Activated CD4-positive, alpha-beta T cell treated with anti-CD3 and anti-CD28 coated beads, Interleukin-2, amount 50 U/mL, for 1 hour (primary cell): Measurements from ENCODE around the gene TOP3B.
"Not testable (repeated sequence)": the region's sequence is repeated elsewhere in the genome, so short reads cannot be mapped to it uniquely, and the experiment has no call there.

Source experiments
- DNase-seq: peaks from one replicate; pipeline ENCODE4 v3.0.0-alpha.2; 2020

Gene TOP3B

DNA sequence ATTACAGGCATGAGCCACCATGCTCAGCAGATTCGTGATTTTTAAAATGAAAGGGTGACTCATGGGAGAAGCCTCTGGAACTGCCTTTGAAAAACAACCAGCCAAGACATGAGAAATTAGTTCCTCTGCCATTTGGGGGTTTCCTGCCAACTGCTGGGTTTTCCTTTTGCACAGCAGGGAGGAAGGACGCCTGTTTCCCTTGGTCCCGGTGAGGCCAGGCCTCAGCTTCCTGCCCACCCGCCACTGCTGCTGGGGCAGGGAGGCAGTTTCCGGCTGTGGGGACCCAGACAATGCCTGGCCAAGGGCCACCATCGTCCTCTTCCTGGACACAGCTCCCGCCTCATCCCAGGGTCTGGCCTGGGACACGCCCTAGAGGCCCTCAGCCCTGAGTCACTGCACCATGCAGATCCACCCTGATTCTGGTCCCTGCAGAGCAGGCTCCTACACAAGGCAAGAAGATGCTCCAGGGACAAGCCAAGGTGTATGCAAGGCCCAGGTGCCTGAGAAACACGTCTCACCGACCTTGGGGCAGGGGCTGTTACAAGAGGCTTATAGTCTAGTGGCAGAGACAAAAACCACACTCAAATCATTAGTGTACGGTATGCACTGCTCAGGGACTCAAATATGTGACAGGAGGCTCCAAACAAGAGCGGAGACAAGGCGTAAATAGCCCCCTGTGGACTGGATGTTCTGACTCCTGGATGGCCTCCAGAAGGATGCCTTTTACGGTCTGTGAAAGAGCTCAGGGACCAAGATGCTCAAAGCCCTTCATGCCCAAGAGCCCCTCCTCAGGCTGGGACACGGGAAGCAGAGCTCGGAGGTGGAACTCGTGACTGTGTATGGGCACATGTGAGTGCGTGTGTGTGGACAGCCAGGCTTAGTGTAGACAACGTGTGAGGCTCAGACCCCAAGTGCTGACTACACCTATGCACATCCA is 39.9 kb downstream of the TOP3B start:
- no peak for DNase-seq

DNA sequence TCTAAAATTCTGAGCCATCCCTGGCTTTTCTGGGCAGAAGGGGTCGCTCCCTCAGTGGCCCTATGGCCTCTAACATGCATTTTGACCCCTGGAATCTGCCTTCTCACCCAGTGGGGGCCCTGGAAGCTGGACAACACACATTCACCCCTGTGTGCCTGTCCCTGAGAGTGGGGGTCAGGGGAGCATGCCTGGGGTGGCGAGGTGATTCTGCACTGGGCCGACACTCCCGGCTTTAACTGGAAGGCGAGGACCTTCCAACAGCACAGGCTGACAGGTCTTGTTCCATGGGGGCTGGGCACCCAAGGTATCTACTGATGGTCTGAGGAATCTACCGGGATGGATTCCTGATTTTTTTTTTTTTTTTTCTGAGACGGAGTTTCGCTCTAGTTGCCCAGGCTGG is 40.7 kb downstream of the TOP3B start:
- no peak for DNase-seq

DNA sequence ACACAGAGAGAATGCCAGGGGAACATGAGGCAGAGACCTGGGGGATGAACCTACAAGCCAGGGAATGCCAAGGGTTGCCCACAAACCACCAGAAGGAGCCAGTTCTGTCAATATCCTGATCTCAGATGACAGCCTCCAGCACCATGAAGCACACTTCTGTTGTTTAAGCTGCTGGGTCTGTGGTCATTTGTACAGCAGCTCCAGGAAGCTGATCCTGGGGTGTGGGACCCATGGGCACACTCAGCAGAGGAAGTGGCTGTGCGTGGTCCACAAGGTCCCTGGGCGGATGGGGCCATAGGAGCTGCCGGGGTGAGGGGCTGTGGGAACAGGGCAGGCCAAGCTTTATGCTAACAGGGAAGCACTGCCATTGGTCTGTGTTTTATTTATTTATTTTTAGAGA is 42.1 kb downstream of the TOP3B start:
- DNase-seq = no peak

DNA sequence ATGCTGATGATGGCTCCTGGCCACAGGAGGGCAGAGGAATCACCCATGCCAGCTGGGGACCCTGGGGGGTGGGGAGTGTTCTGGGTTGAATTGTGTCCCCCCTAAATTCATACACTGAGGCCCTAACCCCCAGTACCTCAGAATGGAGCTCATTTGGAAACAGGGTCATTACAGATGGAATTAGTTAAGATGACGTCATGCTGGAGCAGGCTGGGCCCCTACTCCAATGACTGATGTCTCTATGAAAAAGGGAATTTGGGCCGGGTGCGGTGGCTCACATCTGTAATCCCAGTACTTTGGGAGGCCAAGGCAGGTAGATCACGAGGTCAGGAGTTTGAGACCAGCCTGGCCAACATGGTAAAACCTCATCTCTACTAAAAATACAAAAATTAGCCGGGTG is 42.7 kb downstream of the TOP3B start:
- DNase-seq = not testable (repeated sequence)

DNA sequence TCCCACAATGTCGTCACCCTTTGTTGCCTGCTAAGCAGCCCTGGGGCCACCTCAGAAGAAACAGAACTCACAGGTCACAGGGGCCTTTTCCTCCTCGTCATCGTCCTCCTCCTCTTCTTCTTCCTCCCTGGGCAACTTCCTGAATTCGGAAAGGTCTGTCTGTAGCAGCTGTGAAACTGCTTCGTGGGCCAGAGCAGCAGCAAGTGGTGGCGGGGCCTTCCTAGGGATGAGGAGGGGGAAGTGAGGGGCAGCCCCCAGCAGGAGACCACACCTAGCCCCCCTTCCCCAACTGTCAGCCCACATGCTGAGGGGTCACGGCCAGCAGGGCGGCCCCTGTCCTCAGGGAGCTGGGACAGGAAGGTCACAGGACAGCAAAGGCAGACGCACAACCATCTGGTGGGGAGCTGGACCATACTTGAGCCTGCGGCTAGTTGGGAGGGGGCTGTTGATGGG is 43.1 kb downstream of the TOP3B start:
- no peak for DNase-seq

DNA sequence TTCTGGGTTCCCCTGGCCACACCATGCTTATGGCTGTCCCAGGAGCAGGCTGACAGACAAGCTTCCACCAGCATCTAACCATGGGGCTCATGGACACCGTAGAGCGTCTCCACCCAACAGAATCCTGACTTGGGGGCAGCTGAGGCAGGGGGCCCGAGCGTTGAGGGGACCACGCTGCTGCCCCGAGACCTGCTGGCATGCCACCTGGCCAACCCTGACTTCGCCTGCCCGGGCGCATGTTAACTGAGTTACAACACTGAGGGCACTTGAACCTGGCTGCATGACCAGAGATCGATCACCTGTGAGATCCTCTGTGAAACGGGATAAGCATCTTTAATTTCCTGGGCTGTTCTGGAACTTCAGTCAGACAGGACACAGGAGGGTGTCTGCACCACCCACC is 43.7 kb downstream of the TOP3B start:
- DNase-seq = no peak

DNA sequence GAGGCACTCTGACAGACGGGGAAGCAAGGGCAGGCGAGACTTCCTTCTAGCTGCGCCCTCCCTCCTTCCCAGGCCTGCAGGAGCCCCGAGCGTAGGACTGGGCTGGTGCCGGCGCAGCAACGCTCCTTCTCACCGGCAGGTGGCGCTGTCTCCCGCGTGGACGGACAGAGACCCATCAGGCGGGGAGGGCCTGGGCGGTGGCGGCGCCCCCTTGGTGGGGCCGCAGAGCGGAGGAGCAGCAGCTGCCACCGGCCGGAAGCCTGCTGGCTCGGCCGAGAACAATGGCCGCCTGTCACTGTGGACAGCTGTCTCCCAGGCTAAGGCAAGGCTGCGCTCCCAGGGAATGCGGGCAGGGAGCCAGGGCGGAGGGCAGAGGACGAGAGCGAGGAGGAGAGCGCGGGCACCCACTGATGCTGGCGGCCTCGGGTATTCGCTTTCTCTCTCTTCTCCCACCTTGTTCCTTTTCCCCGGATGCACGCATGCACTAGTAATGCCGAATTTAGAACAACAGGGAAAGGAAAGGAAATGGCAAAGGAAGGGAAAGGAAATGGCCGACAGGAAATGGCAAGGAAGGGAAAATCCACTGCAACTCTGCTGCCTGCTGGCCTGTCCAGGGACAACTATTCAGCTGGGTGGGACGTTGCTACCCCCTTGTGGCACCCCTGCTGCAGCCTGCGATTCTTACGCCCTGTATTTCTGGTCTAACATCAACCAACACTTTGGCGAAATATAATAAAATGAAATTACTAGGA is 44.3 kb downstream of the TOP3B start:
- DNase-seq = peak; percentile 90

DNA sequence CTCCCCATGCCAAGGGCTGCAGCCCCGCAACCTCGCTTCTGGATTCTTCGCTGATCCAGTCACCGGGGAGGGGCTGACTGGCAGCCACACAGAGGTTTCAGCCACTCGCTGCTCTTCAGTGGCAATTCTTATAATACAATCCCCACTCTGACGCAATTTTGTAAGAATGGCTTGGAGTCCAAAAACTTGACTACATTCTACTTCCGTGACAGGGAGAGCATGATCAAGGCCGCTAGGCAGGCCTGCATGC is 44.8 kb downstream of the TOP3B start:
- DNase-seq = no peak

DNA sequence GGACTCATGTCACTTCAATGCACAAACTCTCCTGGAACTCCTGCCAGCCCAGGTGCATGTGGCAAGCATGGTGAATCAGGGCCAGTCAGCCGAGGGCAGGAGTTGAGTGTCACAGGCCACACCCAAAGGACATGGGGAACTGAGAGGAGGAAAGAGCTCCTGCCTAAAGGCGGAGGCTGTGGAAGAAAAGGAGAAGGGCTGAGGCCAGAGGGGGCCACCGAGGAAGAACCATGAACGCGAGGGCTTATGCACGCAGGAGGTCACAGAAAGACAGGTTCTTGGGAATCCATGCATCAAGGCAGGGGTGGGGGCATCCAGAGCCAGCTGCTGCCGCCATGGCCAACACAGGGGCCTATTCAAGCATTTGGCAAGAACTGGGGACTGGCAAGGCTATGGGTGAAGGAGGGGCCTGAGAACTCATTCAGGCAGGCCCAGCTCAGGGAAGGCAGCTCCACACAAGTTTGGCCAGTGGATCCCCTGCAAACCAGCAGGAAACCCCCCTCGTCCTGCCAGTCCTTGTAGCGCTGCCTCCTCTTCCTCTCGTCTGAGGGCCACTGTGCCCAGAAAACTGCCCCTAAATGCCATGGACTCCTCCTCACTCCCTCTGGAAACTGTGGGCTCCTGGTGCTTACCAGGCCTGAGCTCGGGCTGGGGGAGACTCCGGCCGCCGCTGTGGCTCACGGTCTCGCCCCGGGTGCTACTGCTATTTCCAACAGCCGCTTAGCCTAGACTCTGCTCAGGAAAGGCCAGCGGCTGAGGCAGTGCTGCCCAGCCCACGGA is 45.4 kb downstream of the TOP3B start:
- no peak for DNase-seq

DNA sequence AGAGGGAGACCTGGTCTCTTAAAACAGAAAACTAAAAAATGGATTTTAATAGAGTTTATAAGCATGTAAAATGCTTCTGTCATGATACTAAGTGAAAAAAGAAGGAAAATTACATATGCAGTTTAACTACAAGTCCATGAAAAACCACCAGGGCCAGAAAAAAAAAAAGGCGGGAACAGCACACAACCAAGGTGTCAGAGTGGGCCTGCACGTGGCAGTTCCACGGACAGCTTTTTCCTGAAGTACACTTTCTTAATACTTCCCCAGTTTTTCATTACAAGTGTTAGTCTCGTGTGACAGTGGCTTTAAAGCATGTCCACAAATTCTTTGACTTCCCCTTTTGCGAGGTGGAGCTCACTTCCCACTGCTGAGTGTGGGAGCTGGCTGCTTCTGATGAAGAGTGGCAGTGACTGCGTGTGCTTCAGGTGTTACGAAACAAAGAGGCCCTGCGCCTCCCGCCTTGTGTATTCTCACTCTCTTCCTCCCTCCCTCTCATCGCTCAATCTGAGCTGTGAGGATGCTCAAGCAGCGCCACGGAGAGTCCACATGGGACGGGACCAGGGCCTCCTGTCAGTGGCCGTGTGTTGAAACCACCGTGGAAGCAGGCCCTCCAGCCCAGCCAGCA is 46.3 kb downstream of the TOP3B start:
- no peak for DNase-seq

DNA sequence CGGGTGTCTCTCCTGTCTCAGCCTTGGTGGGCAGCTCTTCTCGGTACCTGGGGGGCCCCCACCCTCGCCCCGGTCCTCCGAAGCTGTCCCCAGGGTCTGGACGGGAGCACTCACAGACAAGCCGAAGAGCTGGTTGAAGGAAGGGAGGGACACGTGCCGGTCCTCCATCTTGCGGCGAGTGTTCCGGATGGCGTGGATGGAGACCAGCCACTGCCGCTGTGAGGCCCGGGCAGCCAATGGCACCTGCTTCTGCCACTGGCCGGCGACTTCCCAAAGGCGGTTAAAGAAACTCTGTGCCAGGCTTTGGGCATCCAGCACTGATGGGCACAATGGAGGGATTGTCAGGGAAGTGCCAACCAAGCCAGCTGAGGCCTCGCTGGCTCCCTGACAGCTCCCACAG is 48.7 kb downstream of the TOP3B start:
- DNase-seq = no peak

DNA sequence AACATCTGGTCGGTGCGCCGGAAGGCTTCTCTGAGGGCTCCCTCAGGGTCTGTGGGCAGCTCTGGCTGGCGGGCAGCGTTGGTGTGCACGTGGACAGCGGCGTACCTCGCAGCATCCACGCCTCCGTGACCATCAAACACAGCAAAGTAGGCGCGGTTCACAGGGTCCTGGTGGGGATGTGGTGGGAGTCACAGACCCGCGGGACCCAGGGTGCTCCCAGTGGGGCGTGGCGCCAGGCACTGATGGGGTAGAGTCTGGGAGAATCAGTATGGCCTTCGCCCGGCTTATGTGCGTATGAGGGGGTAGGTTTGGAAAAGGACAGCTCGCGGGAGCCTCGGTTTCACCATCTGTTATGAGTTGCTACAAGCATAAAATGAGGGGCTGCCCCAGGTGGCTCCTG is 49.2 kb downstream of the TOP3B start:
- no peak for DNase-seq

DNA sequence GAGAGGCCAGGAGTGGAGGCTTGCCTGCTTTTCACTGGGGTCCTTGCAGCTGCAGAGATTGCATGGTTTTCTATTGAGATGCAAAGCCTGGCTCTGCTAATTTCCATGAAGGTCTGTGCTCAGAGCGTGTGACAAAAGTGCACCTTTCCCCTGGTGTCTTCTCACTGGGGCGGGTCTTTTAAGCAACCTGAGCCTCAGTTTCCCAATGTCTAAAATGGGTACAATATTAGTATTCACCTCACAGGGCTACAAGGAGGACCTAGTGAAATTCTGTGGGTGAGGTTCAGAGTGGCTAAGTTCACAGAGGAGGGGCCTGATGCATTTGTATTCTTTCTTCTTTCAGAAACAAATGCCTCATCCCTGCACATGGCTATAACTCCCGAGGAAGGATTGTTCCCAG is 50.2 kb downstream of the TOP3B start:
- DNase-seq = no peak

DNA sequence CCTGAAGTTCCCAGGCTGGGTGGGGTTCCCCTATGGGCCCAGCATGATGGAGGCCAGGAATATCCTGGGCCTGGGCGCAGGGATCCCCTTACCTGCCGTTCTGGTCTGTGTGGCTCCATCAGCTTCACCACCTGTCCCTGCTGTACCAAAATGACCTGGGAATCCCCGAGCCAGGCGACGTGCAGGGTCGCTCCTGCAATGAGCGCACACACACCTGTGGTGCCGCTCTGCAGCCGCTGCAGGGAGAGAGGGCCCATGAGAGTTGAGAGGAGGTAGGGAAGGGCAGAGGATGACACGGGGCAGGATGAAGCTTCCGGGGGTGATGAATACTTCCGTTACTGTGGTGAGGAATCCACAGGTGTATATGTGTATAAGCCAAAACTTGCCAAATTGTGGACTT is 51.5 kb downstream of the TOP3B start:
- no peak for DNase-seq

DNA sequence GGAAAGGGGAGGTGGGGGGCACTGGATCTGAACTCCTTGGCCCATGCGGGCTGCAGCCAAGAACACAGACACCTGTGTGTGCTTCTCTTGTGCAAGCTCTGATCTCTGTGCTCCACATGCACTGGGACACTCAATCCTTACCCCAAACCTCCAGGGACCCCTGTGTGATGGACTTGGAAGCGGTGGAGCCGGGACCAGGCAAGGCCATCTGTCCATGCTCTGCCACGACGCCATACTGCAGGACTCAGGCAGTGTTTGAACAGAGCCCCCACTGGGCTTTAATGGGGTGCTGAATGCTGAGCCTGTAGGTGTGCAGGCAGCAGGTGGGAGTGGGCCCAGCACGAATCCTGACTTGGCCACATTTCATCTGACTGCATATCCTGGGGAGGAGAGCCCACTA is 53.3 kb downstream of the TOP3B start:
- no peak for DNase-seq

DNA sequence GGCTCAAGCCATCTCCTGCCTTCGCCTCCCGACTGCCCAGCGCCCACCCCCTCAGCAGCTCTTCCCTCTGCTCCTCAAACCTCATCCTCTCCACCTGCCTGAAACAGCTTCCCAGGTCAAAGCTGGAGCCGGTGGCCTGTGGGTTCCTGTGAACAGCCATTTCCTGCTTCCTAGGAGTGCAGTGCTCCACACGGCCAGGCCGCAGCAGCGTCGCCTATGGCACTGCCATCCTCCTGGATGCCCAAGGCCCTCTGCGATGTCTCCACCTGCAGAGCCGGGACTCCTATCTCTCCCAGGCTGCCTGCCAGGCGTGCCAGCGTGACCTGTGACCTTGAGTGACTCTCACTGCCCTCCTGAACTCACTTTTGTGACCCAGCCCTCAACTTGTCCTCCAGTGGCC is 54.5 kb downstream of the TOP3B start:
- no peak for DNase-seq

DNA sequence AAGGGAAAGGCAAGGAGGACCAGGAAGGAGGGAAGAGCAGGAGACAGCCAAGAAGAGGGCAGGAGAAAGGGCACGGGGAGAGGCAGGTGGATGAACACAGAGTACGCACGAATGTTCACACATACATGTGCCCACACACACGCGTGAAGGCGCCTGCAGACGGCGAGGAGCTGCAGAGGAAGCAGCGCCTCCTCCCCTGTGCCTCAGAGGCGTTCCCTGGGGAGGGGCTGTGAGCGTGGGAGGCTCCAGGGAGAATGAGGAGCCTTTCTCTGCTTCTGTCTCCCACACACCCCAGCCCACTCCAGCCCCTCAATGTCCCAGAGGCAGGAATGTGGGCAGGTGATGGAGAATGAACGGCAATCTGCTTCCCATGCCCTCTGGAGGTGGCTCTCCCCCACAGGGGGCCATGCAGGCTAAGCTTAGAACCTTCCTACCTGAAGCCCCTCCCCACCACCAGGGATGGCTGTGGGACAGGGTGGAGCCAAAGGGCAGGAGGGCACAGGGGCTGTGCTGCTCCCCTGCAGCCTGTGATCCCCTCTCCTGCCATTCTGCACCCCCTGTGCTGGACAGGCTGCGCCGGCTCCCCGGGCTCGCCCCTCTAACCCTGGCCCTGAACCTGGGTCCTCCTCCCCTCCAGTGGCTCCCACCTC is 55.3 kb downstream of the TOP3B start:
- no peak for DNase-seq

DNA sequence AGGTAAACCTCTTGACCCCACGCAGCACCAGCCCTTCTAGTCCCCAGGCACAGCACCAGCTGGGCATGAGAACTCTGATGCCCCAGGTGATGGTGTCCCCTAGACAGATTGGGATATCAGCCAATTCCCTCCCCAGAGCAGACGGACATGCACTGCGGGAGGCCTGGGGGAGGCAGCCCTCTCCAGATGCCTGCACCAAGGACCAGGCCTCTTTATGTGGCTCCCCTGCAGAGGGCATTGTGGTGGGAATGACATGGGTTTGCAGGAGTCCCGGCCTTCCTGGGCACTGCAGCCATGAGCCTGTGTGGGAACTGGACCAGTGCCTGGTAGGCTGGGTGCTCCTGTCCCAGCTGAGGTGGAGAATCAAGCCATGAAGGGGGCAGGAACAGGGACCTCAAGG is 55.9 kb downstream of the TOP3B start:
- no peak for DNase-seq

DNA sequence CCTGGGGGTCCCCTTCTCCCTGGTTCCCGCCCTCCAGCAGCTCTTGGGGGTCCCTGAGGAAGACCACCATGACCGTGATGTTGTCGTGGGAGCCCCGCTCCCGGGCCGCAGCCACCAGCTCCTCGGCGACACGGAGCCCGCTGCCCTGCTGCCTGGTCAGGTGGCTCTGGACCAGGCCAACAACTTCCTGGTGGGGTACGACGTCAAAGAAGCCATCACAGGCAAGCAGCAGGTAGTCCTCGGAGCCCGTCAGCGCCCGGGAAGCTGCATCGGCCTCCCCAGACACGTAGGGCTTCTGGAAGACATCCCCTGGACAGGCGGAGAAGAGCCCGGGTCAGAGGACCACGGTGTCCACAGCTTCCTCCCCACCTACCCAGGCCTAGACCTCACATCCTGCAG is 59.4 kb downstream of the TOP3B start:
- DNase-seq = no peak

DNA sequence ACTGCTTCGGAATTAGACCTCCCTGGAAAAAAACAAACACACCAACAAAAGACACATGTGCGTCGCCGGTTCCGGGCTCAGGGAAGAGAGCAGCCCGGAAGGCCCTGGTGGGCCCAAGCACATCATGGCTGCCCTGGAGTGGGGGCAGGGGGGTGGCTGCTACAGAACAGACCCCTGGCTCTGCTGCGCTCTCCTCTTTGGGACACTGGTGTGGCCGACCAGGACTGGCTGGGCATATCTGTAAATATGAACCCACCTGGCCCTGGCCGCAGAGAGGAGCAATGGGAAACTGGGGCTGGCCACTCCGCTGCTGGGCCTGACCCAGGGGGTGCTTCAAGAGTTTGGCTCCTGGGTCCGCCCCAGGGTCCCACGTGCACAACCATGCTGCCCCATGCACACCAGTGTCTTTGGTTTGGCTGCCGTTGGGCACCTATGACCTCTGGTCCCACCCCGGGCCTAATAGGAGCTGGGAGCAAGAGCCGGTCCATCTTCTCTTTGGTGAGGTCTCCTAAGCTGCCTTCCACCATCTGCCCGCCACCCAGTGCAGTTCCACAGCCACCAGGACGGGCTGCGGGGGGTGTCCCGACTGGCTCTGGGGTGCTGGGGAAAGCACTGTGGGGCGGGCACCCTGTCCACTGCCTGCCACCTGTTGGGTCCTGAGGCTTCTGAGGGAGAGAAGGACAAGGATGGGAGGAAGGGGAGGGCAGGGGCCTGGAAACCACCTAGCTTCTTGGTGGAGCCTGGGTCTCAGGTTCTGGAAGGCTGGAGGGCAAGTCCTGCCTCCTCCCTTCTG is 60.0 kb downstream of the TOP3B start:
- no peak for DNase-seq

DNA sequence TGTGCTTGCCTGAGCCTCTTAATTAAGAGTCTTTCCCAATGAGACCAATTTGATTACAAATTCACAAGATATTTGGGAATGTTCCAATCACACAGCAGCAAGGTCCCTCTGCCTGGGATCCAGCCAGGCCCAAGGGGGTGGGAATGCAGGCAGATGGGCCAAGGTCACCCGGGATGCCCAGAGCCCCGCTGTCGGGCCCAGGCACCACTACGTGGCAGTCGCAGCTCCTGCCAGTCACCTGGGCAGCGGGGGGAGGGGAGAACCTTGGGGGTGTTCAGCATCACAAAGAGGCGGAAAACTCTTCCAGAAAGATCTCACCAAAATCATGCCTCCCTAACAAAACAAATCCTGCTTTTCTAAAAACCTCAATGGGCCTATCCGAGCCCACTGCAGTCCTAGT is 60.9 kb downstream of the TOP3B start:
- no peak for DNase-seq

DNA sequence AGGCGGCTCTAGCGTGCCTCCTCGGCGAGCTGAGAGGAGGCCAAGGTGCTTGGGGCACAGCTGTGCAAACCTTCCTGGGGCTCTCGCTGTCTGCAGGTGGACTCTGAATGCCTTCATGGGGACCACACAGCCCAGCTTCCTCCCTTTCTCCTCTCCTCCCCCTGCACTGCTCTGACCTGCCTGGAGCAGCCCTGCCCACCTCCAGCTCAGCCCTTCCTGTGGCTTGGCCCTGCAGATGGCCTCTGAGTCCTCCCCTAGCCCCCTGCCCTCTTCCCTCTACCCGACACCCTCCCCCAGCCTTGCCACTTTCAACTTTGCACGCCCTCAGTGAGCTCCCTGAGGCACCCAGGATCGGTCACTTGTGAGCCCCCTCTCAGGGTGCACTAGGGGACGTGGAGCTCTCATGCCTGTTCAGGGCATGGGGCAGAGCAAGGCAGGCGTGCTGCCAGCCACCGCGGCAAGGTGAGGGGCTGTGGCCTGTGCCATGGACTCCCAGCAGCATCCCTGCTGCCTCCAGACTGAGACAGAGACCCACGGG is 61.3 kb downstream of the TOP3B start:
- DNase-seq = no peak
